HG02938 (cell line): Measurements from ENCODE around the gene ZSCAN30.
A peak's percentile ranks its signal among the peaks of the same experiment; 100 is the strongest.

Experiments
- ATAC-seq: cut with Tn5 transposase; IDR thresholded peaks from one replicate; pipeline ENCODE4 v1.9.1; 2021; ENCODE audit warnings: mild to moderate bottlenecking, moderate library complexity; ENCODE audit not compliant: unreplicated experiment

The ZSCAN30 gene

DNA sequence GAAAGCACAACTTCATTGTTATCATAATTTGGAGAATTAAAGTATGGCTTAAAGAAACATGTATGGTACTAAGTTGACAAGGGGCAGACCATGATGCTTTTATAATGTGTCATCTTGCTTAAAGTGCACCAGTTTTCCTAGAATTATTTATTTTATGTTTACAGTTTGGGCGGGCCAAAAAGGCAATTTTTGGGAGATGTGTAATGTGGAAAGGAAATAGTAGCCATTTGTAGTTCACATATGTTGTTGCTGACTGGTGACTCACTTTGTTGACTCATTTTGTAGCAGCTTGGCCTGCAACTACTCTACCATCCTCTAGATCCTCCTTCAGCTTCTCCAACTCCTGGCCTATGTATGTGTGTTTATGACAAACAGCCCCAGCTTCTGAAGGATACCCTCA lies 7.7 kb downstream of the ZSCAN30 start:
- ATAC-seq = no peak

DNA sequence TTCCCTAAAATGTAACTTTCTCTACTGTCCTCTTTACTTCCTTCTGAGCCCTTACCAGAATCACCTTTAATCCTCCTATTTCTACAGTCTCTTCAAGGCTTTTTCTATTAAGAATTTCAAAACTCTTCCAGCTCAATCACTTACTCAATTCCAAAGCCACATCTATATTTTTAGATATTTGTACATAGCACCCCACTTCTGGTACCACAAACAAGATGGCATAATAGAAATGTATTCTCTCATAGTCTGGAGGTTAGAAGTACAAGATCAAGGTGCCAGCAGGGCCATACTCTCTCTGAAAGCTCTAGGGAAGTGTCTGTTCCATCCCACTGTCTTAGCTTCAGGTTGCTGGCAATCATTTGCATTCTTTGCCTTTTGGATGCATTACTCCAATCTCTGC lies 11.1 kb downstream of the ZSCAN30 start:
- no peak for ATAC-seq

DNA sequence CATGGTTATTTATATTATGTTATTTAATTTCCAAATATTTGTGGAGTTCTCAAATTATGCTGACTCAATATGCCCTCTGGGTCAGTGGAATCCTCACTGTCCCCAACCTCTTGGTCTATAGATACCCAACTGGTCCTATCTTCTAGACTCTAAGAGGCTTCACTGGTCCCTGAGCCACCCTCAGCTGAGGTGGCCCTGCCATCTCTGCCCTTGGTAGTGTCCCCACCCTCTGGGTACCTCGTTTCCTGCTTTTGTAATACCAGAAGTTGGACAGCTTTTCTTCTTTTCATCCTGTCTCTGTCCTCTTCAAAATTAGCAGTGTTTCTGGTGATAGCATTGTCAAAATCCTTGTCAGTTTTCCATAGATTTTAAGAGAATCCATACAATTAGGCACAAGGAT lies 11.9 kb downstream of the ZSCAN30 start:
- ATAC-seq = no peak

DNA sequence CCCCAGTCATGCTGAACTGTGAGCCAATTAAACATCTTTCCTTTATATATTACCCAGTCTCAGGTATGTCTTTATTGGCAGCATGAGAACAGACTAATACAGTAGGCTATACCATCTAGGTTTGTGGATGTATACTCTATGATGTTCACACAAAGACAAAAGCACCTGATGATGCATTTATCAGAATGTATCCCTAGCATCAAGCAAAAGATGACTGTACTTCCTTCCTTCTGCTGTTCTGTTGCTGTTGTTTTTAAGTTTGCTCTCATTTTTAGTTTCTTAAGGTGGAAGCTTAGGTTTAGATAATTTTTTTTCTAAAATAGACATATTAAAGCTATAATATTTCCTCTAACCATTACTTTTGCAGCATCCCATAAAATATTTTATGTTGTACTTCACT lies 12.4 kb downstream of the ZSCAN30 start:
- no peak for ATAC-seq

DNA sequence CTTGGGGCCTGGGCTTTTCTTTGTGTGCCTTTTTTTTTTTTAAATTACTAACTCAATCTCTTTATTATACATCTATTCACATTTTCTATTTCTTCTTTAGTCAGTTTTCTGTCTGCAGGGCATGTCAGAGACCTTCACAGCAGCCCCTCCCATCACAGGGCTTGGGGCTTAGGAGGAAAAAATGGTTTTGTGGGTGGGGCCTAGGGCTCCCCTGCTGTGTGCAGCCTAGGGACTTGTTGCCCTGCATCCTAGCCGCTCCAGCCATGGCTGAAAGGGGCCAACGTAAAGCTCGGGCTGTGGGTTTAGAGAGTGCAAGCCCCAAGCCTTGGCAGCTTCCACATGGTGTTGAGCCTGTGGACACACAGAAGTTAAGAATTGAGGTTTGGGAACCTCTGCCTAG lies 13.8 kb downstream of the ZSCAN30 start:
- ATAC-seq = no peak

DNA sequence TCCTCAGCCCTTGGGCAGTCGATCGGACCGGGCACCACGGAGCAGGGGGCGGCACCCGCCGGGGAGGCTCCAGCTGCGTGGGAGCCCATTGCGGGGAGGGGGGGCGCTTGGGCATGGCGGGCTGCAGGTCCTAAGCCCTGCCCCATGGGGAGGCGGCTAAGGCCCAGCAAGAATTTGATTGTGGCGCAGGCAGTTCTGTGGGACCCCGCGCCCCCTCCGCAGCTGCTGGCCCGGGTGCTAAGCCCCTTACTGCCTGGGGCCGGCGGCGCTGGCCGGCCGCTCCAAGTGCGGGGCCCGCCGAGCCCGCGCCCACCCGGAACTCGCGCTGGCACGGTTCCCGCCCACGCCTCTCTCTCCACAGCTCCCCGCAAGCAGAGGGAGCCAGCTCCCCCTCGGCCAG lies 18.4 kb downstream of the ZSCAN30 start:
- no peak for ATAC-seq

DNA sequence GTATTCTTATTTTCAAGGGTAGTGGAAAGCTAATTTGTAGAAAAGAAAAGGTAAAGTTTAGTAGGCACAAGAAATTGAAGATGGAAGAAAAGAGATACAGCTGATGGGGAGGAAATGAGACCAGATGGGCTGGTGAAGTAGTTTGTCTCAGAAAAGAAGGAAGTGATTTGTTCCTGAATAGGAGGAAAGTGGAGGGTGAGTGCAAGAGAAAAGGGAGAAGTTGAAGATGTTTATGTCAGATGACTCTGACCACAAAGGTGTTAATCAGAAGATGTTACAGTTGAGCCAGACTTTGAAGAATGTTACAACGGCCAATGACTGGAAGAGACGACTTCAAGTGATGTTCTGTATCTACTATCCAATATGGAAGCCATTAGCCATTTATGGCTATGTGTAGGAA lies 21.2 kb downstream of the ZSCAN30 start:
- no peak for ATAC-seq

DNA sequence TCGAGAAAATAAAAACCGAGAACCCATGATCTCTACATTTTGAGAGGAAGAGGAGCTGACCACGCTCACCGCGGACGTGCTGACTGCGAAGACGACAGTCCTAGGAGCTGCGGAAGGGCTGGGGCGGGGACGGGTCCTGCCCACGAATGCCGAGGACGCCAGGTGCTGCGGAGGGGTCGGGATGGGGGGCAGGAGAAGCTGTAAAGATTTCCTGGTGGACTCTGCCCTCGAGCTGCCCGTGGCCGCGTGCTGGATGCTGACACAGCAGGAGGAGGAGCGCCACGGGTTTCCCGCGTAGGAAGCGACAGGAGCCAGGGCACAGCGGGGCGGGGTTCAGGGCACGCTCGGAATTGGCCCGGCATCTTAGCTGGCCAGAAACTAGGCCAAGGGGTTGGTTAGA lies 22.2 kb downstream of the ZSCAN30 start:
- ATAC-seq = peak; percentile 15

DNA sequence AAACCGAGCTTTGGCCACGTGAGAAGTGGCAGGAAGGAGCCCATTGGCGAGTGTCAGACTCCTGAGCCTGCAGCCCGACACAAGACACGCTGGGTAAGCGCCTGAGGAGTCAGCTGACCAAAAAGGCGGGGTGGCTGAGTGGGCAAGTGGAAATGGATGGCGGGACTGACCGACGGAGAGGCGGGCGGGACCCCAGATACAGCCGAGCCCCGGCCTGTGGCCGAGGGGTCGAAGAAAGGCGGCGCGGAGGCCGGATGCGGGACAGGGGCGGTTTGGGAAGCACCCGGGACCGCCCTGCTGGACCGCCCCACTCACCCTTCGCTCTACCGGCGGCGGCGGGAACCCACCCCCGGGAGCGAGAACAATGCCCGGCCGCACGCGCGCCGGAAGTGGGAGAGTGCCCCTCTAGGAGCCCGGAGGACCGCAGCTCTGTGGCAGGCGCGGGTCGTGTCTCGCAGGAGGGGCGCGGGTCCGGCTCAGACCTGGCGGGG lies 22.8 kb downstream of the ZSCAN30 start:
- peak; percentile 65 for ATAC-seq

DNA sequence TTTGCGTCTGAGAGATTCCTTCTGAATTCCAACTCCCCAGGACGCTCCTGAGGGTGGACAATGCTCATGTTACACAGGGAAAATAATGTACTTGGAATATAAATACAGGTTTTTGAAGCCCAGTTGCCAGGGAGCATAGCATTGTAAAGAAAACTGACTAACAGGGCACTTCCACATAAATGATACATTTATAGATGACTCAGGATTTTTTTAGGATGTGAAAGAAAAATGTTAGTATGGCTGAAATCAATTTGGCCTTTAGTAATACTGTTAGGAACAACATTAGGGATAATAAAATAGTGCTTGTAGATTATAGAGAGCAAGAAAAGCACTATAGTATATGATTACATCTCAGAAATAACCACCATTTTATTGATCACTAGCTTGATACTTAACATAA lies 25.6 kb downstream of the ZSCAN30 start:
- no peak for ATAC-seq

DNA sequence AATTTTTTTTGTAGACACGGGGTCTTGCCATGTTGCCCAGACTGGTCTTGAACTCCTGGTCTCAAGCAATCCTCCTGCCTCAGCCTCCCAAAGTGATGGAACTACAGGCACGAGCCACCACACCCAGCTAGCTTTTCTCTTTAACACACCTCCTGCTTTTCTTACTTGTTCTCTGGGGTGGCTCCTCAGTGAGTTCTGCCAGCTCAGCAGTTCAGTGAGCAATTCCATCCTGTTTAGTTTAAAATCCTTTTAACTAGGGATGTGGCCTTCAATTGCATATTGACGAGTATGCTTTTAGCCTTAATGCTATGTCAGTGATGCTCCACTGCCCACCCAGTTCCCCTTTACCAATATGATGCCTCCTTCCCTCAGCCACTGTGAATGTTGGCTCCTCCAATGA lies 33.1 kb downstream of the ZSCAN30 start:
- no peak for ATAC-seq

DNA sequence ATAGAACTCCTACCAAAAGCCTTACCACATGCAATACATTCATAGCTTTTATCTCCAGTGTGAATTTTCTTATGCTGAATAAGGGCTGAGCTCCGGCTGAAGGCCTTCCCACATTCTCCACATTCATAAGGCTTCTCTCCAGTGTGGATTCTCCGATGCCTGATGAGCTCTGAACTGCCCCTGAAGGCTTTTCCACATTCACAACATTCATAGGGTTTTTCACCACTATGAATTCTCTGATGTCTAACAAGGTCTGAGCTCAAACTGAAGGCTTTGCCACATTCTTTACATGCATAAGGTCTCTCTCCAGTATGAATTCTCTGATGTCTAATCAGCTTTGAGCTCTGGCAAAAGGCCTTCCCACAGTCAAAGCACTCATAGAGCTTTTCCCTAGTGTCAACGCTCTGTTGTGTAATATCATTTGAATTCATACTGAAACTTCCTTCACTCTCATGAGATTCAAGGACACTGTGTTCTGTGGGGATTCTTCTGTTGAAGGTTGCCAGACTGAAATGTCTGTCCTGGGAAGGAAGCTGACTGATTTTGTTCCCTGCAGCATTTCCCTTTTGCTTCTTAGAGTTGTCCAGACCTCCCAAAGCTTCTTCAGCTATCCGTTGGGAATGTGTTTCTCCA lies 36.3 kb downstream of the ZSCAN30 start:
- ATAC-seq = no peak

DNA sequence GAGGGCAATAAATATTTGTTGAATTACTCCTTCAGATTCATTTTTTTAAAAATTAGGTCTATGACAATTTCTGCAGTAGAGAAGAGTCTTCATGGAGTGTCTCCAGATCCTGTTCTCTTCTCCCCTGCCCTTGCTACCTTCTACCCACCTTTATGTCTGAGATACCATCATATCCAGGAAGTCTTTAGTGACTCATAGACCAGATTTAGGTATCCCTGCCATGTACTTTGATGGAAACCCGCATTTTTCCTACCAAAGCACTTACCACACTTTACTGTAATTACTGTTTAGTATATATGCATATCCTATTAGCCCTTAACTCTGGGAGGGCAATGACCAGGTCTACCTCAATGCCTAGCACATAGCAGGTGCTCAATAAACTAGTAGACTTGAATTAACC lies 37.6 kb downstream of the ZSCAN30 start:
- ATAC-seq = no peak

DNA sequence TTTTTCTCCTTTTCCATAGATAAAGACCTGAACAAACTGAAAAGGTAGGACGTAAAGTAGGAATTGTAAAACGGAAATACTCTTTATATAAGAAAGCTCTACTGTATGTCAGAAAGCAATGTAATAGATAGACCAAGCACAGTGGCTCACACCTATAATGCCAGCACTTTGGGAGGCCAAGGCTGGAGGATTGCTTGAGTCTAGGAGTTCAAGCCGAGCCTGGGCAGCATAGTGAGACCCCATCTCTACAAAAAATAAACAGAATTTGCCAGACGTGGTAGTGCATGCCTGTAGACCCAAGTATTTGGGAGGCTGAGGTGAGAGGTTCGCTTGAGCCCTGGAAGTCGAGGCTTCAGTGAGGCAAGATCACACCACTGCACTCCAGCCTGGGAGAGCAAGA lies 41.6 kb downstream of the ZSCAN30 start:
- ATAC-seq = no peak

DNA sequence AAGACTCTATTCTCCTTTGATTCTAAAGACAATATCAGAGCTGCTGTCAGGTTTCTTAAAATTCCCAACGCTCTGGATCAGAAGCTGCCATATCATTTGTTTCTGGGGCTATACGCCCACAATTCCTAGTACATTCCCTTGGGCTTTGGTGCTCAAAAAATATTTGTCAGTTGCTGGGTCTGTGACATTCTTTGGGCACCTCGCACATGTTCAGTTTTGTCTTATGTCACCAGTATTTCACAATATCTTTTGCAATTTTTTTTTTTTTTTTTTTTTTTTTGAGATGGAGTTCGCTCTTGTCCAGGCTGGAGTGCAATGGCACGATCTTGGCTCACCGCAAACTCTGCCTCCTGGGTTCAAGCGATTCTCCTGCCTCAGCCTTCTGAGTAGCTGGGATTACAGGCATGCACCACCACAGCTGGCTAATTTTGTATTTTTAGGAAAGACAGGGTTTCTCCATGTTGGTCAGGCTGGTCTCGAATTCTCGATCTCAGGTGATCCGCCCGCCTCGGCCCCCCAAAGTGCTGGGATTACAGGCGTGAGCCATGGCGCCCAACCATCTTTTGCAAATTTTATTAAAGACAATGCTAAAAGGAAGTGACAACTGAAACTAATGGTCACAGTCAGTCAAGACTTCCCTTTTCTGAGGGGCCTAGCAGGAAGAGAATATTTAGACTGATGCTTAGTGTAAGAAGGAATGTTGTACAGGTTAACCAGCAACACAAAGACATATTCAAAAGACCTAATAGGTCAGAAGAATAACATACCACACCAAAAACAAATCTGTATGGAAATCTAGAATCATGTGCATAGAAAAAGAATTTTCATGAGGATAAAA lies 42.4 kb downstream of the ZSCAN30 start:
- ATAC-seq = no peak

DNA sequence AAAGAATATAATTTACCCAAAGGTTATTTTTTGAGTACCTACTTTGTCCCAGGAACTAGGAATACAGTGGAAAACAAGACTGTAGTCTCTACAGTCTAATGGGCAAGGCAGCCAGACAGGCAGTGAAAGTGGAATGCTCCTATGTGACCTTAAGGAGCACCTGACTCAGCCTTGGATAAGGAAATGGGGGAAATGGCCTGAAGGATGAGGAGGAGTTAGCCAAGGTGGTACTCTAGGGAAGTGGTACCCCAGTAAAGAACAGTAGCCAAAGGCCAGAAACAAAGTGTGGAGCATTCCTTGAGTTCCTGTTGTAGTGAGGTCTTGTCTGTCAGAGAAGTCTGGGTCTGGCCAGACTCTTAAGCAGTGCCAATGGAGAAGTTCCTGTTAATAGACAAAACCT lies 43.2 kb downstream of the ZSCAN30 start:
- no peak for ATAC-seq

DNA sequence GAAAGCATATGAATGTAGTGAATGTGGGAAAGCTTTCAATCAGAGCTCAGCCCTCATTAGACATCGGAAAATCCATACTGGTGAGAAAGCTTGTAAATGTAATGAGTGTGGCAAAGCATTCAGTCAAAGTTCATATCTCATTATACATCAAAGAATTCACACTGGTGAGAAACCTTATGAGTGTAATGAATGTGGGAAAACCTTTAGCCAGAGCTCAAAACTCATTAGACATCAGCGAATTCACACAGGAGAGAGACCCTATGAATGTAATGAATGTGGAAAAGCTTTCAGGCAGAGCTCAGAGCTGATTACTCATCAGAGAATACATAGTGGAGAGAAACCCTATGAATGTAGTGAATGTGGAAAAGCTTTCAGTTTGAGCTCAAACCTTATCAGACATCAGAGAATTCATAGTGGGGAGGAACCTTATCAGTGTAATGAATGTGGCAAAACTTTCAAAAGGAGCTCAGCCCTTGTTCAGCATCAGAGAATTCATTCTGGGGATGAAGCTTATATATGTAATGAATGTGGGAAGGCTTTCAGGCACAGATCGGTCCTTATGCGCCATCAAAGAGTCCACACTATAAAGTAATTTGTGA lies 44.2 kb downstream of the ZSCAN30 start:
- ATAC-seq = no peak

DNA sequence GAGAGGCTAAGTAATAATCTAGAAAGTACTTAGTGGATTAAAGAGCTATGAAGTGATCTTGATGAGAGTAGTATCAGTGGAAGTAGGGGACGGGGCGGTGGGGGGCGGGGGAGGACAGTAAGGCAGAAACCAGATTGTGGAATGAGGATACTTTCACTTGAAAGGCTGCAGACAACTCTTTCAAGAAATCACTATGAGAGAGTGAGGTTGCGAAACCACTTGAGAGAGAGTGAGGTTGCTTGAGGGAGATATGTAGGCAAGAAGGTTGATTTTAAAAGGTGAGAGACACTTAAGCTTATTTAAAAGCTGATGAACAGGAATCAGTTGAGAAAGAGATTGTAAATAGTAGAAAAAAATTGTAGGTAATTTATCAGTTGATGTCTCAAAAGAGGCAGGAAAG lies 45.4 kb downstream of the ZSCAN30 start:
- ATAC-seq = no peak

DNA sequence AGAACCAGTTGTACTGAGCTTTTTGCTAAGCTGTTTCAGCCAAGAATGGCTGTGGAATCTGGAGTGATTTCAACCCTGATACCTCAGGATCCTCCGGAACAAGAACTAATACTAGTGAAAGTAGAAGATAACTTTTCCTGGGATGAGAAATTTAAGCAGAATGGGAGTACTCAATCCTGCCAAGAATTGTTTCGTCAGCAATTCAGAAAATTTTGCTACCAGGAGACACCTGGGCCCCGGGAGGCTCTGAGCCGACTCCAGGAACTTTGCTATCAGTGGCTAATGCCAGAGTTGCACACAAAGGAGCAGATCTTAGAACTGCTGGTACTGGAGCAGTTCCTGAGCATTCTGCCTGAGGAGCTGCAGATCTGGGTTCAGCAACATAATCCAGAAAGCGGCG lies 47.6 kb downstream of the ZSCAN30 start:
- no peak for ATAC-seq

DNA sequence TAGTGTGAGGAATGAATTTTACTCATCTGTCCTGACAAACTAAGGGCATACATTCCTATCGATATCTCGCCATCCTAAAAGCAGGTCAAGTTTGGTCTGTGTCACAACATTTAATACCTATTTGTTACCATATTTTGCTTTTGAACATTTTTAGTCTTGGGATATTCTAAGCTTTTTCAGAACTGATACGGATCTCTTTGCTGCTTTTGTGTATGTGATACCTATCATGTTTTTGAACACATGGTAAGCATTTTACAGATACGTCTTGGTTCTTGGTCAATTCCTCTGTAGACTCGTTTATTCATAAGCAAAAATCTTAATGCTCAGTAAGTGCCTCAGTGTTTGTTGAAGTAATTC lies 48.6 kb downstream of the ZSCAN30 start:
- ATAC-seq = peak; percentile 7

DNA sequence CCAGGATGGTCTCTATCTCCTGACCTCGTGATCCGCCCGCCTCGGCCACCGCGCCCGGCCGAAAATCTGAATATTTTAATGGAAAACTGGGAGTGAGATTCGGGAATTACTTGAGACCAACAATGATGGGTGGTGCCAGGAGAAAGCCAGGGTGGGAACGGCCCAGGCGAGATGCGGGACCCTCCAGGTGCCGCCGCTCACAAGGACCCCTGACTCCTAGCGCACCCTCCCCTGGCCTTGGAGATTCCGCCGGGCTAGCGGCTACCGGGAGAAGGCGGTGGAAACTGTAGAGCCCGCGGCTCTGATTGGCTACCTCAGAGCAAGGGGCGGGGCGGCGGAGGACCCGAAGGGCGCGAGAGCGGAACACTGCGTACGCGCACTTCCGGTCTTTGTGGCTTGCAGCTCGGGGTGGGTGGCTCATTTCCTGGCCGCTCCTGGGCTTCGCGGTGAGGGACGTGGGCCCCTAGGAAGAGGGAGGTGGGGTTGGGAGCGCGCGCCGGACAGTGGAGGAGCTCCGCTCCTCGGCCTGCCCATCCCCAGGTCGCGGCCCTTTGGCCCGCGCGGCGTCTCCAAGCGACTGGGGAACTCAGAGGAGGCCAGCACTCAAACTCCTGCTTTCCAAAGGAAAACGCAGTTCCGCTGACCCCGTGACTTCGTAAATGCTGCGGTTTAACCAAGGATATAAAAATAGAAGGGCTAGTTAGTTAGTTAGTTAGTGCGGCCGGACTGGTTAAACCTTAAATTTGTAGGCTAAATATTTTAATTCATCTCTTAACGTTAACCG lies 49.2 kb downstream of the ZSCAN30 start, which contains the start of gene ZNF397:
Gene ZNF397 (plus strand): TSS at position 371 of the 784 bp plus-strand sequence. CDS start 1,437 bp downstream, outside the sequence.
- ATAC-seq = peak; percentile 97
